ENCODE data around the gene ANKS1B. TPM values are rescaled to one million over a fixed set of nuclear protein-coding genes. Genes with fewer than 3 reads are reported as not detected.

Gene ANKS1B
- total and polyA plus RNA-seq, 10 of the 15 experiments (the other 5 are each of a cell fraction or from before 2014, with no cell fraction given) = 0.16 to 1.3 (median 0.82) TPM; not detected in 7

DNA sequence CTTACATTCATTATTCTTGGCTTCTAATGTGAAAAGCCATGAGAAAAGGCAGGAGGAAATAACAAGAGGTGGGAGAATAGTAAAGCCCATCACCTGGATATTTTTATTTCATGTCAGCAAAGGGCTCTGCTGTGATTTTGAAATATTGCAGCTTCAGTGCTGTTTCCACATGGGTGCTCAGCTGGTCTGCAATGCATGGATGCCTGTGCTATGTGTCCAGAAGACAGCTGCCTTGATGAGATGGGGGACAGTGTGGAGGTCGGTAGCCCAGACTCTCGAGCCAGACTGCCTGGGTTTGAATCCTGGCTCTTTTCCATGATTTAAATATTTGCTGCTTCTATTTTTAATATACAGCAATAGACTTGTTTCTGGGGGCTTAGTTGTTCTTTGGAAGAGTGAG lies 814.7 kb downstream of the ANKS1B start:
- Histone ChIP-seq H3K27me3 (replicated peaks in 1 of 2; ENCODE audit: control insufficient read depth in 2 of 2, insufficient read depth in 2 of 2, low read length in 1 of 2) (peaks cover 0 to 3% of the 10 kb centered on the region in 2 experiments; a peak in 1 of 4 replicates), H3K9me3 (replicated peaks; ENCODE audit: control insufficient read depth, insufficient read depth, low read length) (no peaks in the 10 kb centered on the region), H3K9ac (ENCODE audit: control insufficient read depth, insufficient read depth, low read length) (no peak overlapping the region), H2AFZ (ENCODE audit: control insufficient read depth, low read depth, low read length) (no peak overlapping the region), H3K4me2 (ENCODE audit: control insufficient read depth, insufficient read depth) (no peak overlapping the region), H4K20me1 (ENCODE audit: control insufficient read depth, insufficient read depth) (no peaks in the 10 kb centered on the region), H3K27ac (ENCODE audit: control insufficient read depth, insufficient read depth) (no peak overlapping the region), H3K4me1 (ENCODE audit: control insufficient read depth, insufficient read depth, low read length) (no peaks in the 10 kb centered on the region), H3K79me2 (ENCODE audit: control insufficient read depth, insufficient read depth, low read length) (no peaks in the 10 kb centered on the region), H3K4me3 (no peak overlapping the region), H3K36me3 (ENCODE audit: control insufficient read depth in 2 of 2, insufficient read depth in 2 of 2, low read length in 1 of 2) (no peaks in the 10 kb centered on the region)
- intact Hi-C loops (cut with micrococcal nuclease; ENCODE audit: unreplicated experiment) = no loop called here
- FAIRE-seq = no peak
- ChIA-PET CTCF (no interaction called here), POLR2A (no interaction called here), RAD21 (ENCODE audit: unreplicated experiment) (interaction anchor here (1.0 to 1.2 kb wide), 2 partner anchors 11 to 15 kb away, joined by 3 to 4 read pairs; no protein-coding TSS in a partner anchor), SMC1A (ENCODE audit: uncharacterized antibody, unreplicated experiment) (interaction anchor here (1.0 to 1.4 kb wide), 2 partner anchors 8 to 59 kb away, joined by 4 read pairs; no protein-coding TSS in a partner anchor)
- DNase-seq (ENCODE audit: low read depth, low spot score) = no peak
- TF ChIP-seq PAX8 (IDR thresholded peaks at IDR 0.05) (no peak), E2F8 (IDR thresholded peaks at IDR 0.05; ENCODE audit: low read depth, partially characterized antibody) (no peak), ZNF24 (IDR thresholded peaks at IDR 0.05) (no peak), STAT1 (conservative IDR thresholded peaks at IDR 0.05) (no peak), TCF7 (IDR thresholded peaks at IDR 0.05; ENCODE audit: borderline replicate concordance) (no peak), POLR2A (IDR thresholded peaks at IDR 0.05; ENCODE audit: low read depth, low read length) (no peak), SP1 (IDR thresholded peaks at IDR 0.05; ENCODE audit: low read depth, low read length) (no peak)
- ATAC-seq = no peak
- in situ Hi-C loops (cut with MboI) = no loop called here
- no TSS peak for BruUV-seq (replicated peaks)
- WGBS (ENCODE audit: insufficient coverage, insufficient replicate concordance, low lambda C conversion rate, missing lambda C conversion rate) = 33% methylated on average over 2 of the region's 2 CpGs
